Endothelial cell of umbilical vein (primary cell): ENCODE results near the gene CLRN1.

Experiments used
- EZH2 ChIP-seq: IDR thresholded peaks from 2 replicates; pipeline ENCODE4 v1.6.1; 2012; ENCODE audit warnings: borderline replicate concordance, low read depth, mild to moderate bottlenecking, moderate library complexity, low read length, inconsistent platforms; ENCODE audit not compliant: severe bottlenecking
- GATA2 ChIP-seq: IDR thresholded peaks from 2 replicates; pipeline ENCODE4 v1.7.0; 2011; ENCODE audit warnings: low read depth, mild to moderate bottlenecking, moderate library complexity, mixed read lengths, low read length; ENCODE audit not compliant: insufficient read length, insufficient read depth
- JUN ChIP-seq: IDR thresholded peaks from 2 replicates; pipeline ENCODE4 v1.6.1; 2011; ENCODE audit warnings: borderline replicate concordance, low read depth; ENCODE audit not compliant: insufficient read length, insufficient read depth
- MYC ChIP-seq: IDR thresholded peaks from one replicate; pipeline ENCODE4 v1.6.1; 2011; ENCODE audit warnings: mild to moderate bottlenecking, low read depth, low read length
- POLR2AphosphoS5 ChIP-seq: IDR thresholded peaks from 2 replicates; pipeline ENCODE4 v1.6.1; 2012; ENCODE audit warnings: low read depth, mild to moderate bottlenecking, control low read depth, low read length, moderate library complexity; ENCODE audit not compliant: insufficient read depth
- TF ChIP-seq, protein P1 (sequence below), 2 donors: IDR thresholded peaks; 1 replicate in 1 of 2; 2 replicates in 1 of 2; pipeline ENCODE4 v1.5.1; 2011; ENCODE audit warnings: low read length in 2 of 2, mild to moderate bottlenecking in 2 of 2, moderate library complexity in 2 of 2, control low read depth in 1 of 2, inconsistent platforms in 1 of 2, low read depth in 1 of 2; ENCODE audit not compliant: insufficient read depth in 1 of 2; ENCODE audit errors: extremely low read depth in 1 of 2
- TF ChIP-seq, protein P2 (sequence below): IDR thresholded peaks from 2 replicates; pipeline ENCODE4 v1.6.1; 2011; ENCODE audit not compliant: insufficient read depth, insufficient read length

DNA sequence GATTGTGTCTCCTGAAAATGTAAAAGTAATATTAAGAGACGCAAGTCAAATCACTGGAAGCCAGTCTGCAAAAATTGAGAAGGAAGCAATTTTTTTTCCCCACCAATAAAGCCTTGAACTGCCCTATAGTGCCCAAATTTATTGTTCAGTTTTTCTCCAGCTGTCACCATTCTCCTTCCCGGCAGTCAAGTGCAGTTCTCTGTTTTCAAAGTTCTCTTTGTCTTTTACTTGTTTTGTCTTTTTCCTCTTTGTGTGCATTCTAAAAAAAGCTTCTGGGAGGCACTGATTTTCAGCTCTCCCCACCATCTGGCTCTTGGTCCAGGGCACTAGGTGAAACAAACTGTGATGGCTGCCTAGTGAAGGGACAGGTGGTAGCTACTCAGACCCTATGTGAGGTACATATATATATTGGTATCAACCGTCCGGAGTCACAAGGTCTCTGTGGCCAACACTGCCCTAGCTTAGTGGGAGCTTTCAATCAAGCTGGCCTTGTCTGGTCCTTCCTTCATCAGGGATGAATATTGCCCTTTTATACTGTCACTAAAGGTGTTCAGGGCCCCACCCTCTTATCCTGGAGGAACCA lies 6.1 kb upstream of the CLRN1 start:
- TF ChIP-seq, protein P1, sequence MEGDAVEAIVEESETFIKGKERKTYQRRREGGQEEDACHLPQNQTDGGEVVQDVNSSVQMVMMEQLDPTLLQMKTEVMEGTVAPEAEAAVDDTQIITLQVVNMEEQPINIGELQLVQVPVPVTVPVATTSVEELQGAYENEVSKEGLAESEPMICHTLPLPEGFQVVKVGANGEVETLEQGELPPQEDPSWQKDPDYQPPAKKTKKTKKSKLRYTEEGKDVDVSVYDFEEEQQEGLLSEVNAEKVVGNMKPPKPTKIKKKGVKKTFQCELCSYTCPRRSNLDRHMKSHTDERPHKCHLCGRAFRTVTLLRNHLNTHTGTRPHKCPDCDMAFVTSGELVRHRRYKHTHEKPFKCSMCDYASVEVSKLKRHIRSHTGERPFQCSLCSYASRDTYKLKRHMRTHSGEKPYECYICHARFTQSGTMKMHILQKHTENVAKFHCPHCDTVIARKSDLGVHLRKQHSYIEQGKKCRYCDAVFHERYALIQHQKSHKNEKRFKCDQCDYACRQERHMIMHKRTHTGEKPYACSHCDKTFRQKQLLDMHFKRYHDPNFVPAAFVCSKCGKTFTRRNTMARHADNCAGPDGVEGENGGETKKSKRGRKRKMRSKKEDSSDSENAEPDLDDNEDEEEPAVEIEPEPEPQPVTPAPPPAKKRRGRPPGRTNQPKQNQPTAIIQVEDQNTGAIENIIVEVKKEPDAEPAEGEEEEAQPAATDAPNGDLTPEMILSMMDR (IDR thresholded peaks at IDR 0.05; ENCODE audit: extremely low read depth in 1 of 2, insufficient read depth in 1 of 2, low read depth in 1 of 2, low read length in 2 of 2): no peak
- TF ChIP-seq EZH2 (no peak), POLR2AphosphoS5 (no peak), JUN (no peak), MYC (no peak), GATA2 (no peak)
- TF ChIP-seq, protein P2, sequence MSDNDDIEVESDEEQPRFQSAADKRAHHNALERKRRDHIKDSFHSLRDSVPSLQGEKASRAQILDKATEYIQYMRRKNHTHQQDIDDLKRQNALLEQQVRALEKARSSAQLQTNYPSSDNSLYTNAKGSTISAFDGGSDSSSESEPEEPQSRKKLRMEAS: no peak
